ENCODE measurements around the gene ELAC1. TPM values are rescaled to one million over a fixed set of nuclear protein-coding genes. Genes with fewer than 3 reads are reported as not detected.
"Not testable (repeated sequence)": the region's sequence is repeated elsewhere in the genome, so short reads cannot be mapped to it uniquely, and the experiment has no call there.

ELAC1 gene
- total and polyA plus RNA-seq, 8 donors, result 5.2 to 13.9 (median 11.8) TPM

- Histone ChIP-seq H3K36me3 (peaks cover 0 to 46% of the 10 kb centered on the region in 2 donors), H3K27ac (no peak overlapping the region), H3K9me3 (no peaks in the 10 kb centered on the region), H3K4me1 (no peaks in the 10 kb centered on the region), H3K4me3 (no peak overlapping the region), H3K27me3 (no peaks in the 10 kb centered on the region)
- no peak for TF ChIP-seq CTCF (IDR thresholded peaks at IDR 0.05)
- DNase-seq (no peak), ATAC-seq (no peak)
- intact Hi-C loops (cut with DNase I), result no loop called here
These were observed 28.9 kb upstream of the ELAC1 start for GRCh38 chr18:50938912-50939311.

- no peaks in the 10 kb centered on the region for H3K9me3 ChIP-seq
- intact Hi-C loops (cut with DNase I), result no loop called here
- peak; percentile 77 for ATAC-seq
- no peak for TF ChIP-seq CTCF (IDR thresholded peaks at IDR 0.05)
- H3K27ac ChIP-seq, result peak overlapping the region in 1 of 2 donors; percentile 33
- no peaks in the 10 kb centered on the region for H3K27me3 ChIP-seq
- H3K4me1 ChIP-seq, result no peaks in the 10 kb centered on the region
- no peak for DNase-seq
- no peak overlapping the region for H3K4me3 ChIP-seq
- peaks cover 0 to 56% of the 10 kb centered on the region in 2 donors for H3K36me3 ChIP-seq
These were observed 23.5 kb upstream of the ELAC1 start for GRCh38 chr18:50944245-50944932.

GRCh38 chr18:50945918-50946317, 21.9 kb upstream of the ELAC1 start:
- DNase-seq; H3K4me1 ChIP-seq; intact Hi-C loops (cut with DNase I): not testable (repeated sequence)

GRCh38 chr18:50947899-50948298, 19.9 kb upstream of the ELAC1 start:
- no peaks in the 10 kb centered on the region for H3K4me1 ChIP-seq
- H3K27ac ChIP-seq, result no peak overlapping the region
- intact Hi-C loops (cut with DNase I), result no loop called here
- TF ChIP-seq CTCF (IDR thresholded peaks at IDR 0.05), result no peak
- H3K27me3 ChIP-seq, result no peaks in the 10 kb centered on the region
- H3K4me3 ChIP-seq, result no peak overlapping the region
- peaks cover 0 to 39% of the 10 kb centered on the region in 2 donors for H3K36me3 ChIP-seq
- H3K9me3 ChIP-seq, result no peaks in the 10 kb centered on the region
- DNase-seq (no peak), ATAC-seq (no peak)

More at GRCh38 chr18:50945918-50946317, 21.9 kb upstream of the ELAC1 start:
- H3K27ac ChIP-seq, H3K9me3 ChIP-seq, H3K4me3 ChIP-seq, ATAC-seq, H3K27me3 ChIP-seq: not testable (repeated sequence)
- H3K36me3 ChIP-seq, result peaks cover 0 to 46% of the 10 kb centered on the region in 2 donors

- H3K27ac ChIP-seq, result no peak overlapping the region
- H3K27me3 ChIP-seq, result no peaks in the 10 kb centered on the region
- no peak overlapping the region for H3K4me3 ChIP-seq
- intact Hi-C loops (cut with DNase I), result no loop called here
- ATAC-seq, result no peak
- no peak for TF ChIP-seq CTCF (IDR thresholded peaks at IDR 0.05)
- no peaks in the 10 kb centered on the region for H3K4me1 ChIP-seq
- no peak for DNase-seq
- no peaks in the 10 kb centered on the region for H3K9me3 ChIP-seq
- H3K36me3 ChIP-seq, result peaks cover 0 to 28% of the 10 kb centered on the region in 2 donors
These were observed 18.7 kb upstream of the ELAC1 start for GRCh38 chr18:50949185-50949584.

GRCh38 chr18:50950626-50951025, 17.2 kb upstream of the ELAC1 start:
- no peaks in the 10 kb centered on the region for H3K4me1 ChIP-seq
- no peak for ATAC-seq

More at GRCh38 chr18:50950626-50951025, 17.2 kb upstream of the ELAC1 start:
- no peak for DNase-seq
- Histone ChIP-seq H3K4me3 (no peak overlapping the region), H3K9me3 (no peaks in the 10 kb centered on the region), H3K27me3 (no peaks in the 10 kb centered on the region), H3K36me3 (peaks cover 0 to 14% of the 10 kb centered on the region in 2 donors), H3K27ac (no peak overlapping the region)
- intact Hi-C loops (cut with DNase I), result no loop called here
- TF ChIP-seq CTCF (IDR thresholded peaks at IDR 0.05), result no peak
